DOHH2 (cell line): ENCODE data around the gene CYYR1.

Experiments used
- EZH2phosphoT487 ChIP-seq: fragments of 200-600 bp; sonication (generic); IDR thresholded peaks from 2 replicates; pipeline ENCODE4 v1.6.1; 2017; ENCODE audit warnings: borderline replicate concordance, mild to moderate bottlenecking, antibody characterized with exemption, low read length, moderate library complexity, mixed read lengths
- TF ChIP-seq, protein P1 (sequence below): fragments of 200-600 bp; sonication (generic); IDR thresholded peaks from one replicate; pipeline ENCODE4 v1.5.1; 2014; ENCODE audit warnings: antibody characterized with exemption, mild to moderate bottlenecking, low read depth, low read length; ENCODE audit not compliant: poor library complexity, severe bottlenecking

DNA sequence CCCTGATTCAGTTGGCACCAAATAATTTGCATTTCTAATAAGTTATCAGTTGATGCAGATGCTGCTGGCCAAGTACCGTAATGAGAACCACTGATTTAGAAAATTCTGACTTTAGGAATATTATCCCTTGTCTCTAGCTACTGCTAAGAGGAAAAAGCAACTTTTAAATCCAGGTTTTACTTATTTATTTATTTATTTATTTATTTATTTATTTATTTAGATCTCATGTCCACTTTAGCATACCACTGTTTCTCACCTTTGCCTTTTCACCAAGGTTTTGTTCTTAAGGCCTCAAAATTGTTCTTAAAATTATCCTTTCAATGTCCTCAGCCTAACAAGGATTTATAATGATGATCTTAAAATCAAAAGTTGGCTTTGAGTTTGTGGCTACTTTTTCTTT, 8.7 kb upstream of the CYYR1 start:
- TF ChIP-seq, protein P1, sequence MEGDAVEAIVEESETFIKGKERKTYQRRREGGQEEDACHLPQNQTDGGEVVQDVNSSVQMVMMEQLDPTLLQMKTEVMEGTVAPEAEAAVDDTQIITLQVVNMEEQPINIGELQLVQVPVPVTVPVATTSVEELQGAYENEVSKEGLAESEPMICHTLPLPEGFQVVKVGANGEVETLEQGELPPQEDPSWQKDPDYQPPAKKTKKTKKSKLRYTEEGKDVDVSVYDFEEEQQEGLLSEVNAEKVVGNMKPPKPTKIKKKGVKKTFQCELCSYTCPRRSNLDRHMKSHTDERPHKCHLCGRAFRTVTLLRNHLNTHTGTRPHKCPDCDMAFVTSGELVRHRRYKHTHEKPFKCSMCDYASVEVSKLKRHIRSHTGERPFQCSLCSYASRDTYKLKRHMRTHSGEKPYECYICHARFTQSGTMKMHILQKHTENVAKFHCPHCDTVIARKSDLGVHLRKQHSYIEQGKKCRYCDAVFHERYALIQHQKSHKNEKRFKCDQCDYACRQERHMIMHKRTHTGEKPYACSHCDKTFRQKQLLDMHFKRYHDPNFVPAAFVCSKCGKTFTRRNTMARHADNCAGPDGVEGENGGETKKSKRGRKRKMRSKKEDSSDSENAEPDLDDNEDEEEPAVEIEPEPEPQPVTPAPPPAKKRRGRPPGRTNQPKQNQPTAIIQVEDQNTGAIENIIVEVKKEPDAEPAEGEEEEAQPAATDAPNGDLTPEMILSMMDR, result no peak
- TF ChIP-seq EZH2phosphoT487, result no peak
